Liver (tissue), 9 donors: ENCODE results near the gene MIDN. TPM values are rescaled to one million over a fixed set of nuclear protein-coding genes. Genes with fewer than 3 reads are reported as not detected.
A peak's percentile ranks its signal among the peaks of the same experiment; 100 is the strongest.

ENCODE experiments used
- DNase-seq: peaks from one replicate; pipeline ENCODE4 v3.0.0-alpha.2; 2017; ENCODE audit warnings: low spot score
- H3K27ac ChIP-seq, 2 donors: one replicate each; pipeline ENCODE4 v1.7.0; 2013; ENCODE audit warnings: inconsistent platforms in 2 of 2, low read length in 2 of 2, control low read depth in 1 of 2, low read depth in 1 of 2, mild to moderate bottlenecking in 1 of 2
- H3K27me3 ChIP-seq, 4 donors: one replicate each; pipeline versions ENCODE4 v1.6.1 to v1.7.0; 2013; ENCODE audit warnings: low read length in 3 of 4, inconsistent platforms in 1 of 4, mild to moderate bottlenecking in 1 of 4, moderate library complexity in 1 of 4; ENCODE audit not compliant: control insufficient read depth in 4 of 4, insufficient read depth in 4 of 4
- H3K36me3 ChIP-seq, 4 donors: one replicate each; pipeline versions ENCODE4 v1.6.1 to v1.7.0; 2013; ENCODE audit warnings: low read length in 3 of 4, mild to moderate bottlenecking in 3 of 4, low read depth in 1 of 4, moderate library complexity in 1 of 4; ENCODE audit not compliant: control insufficient read depth in 4 of 4, insufficient read depth in 3 of 4
- H3K4me1 ChIP-seq, 4 donors: one replicate each; pipeline versions ENCODE4 v1.6.1 to v1.7.0; 2013; ENCODE audit warnings: low read length in 3 of 4, mild to moderate bottlenecking in 3 of 4, moderate library complexity in 1 of 4; ENCODE audit not compliant: control insufficient read depth in 4 of 4, insufficient read depth in 4 of 4
- H3K4me3 ChIP-seq, 3 donors: one replicate each; pipeline versions ENCODE4 v1.6.1 to v1.7.0; 2013; ENCODE audit warnings: low read length in 3 of 3, control low read depth in 1 of 3, low read depth in 1 of 3, mild to moderate bottlenecking in 1 of 3
- H3K9ac ChIP-seq, 2 donors: one replicate each; pipeline ENCODE4 v1.7.0; 2013; ENCODE audit warnings: low read length in 2 of 2, mild to moderate bottlenecking in 2 of 2, moderate library complexity in 2 of 2, control low read depth in 1 of 2, low read depth in 1 of 2
- H3K9me3 ChIP-seq, 4 donors: one replicate each; pipeline versions ENCODE4 v1.6.1 to v1.7.0; 2013; ENCODE audit warnings: low read length in 3 of 4; ENCODE audit not compliant: control insufficient read depth in 4 of 4
- ATF3 ChIP-seq: IDR thresholded peaks from 2 replicates; pipeline ENCODE4 v1.6.1; 2016; ENCODE audit warnings: antibody characterized with exemption
- EGR1 ChIP-seq, 2 donors: IDR thresholded peaks; 2 replicates each; pipeline ENCODE4 v1.6.1; 2016 to 2018; ENCODE audit warnings: antibody characterized with exemption in 2 of 2, low read depth in 2 of 2
- FOXA1 ChIP-seq: IDR thresholded peaks from 2 replicates; pipeline ENCODE4 v1.6.1; 2016; ENCODE audit warnings: antibody characterized with exemption
- FOXA2 ChIP-seq: IDR thresholded peaks from 2 replicates; pipeline ENCODE4 v1.6.1; 2016; ENCODE audit warnings: antibody characterized with exemption
- GABPA ChIP-seq, 2 donors: IDR thresholded peaks in 1 of 2; conservative IDR thresholded peaks in 1 of 2; 2 replicates each; pipeline ENCODE4 v1.6.1; 2016; ENCODE audit warnings: antibody characterized with exemption in 2 of 2, mild to moderate bottlenecking in 1 of 2, moderate library complexity in 1 of 2
- HNF4A ChIP-seq, 2 donors: conservative IDR thresholded peaks; 2 replicates each; pipeline ENCODE4 v1.6.1; 2016; ENCODE audit warnings: antibody characterized with exemption in 2 of 2, mild to moderate bottlenecking in 2 of 2
- HNF4G ChIP-seq: IDR thresholded peaks from 2 replicates; pipeline ENCODE4 v1.6.1; 2016; ENCODE audit warnings: antibody characterized with exemption
- JUND ChIP-seq, 2 donors: IDR thresholded peaks; 2 replicates each; pipeline ENCODE4 v1.6.1; 2016; ENCODE audit warnings: antibody characterized with exemption in 2 of 2
- NR2F2 ChIP-seq: IDR thresholded peaks from 2 replicates; pipeline ENCODE4 v1.6.1; 2016; ENCODE audit warnings: antibody characterized with exemption
- RAD21 ChIP-seq, 2 donors: IDR thresholded peaks; 2 replicates each; pipeline ENCODE4 v1.6.1; 2016; ENCODE audit warnings: antibody characterized with exemption in 2 of 2, mild to moderate bottlenecking in 2 of 2
- REST ChIP-seq: IDR thresholded peaks from 2 replicates; pipeline ENCODE4 v1.6.1; 2016; ENCODE audit warnings: antibody characterized with exemption, mild to moderate bottlenecking
- RXRA ChIP-seq, 2 donors: IDR thresholded peaks; 2 replicates each; pipeline ENCODE4 v1.6.1; 2017 to 2018; ENCODE audit warnings: antibody characterized with exemption in 2 of 2, mild to moderate bottlenecking in 1 of 2
- SP1 ChIP-seq: IDR thresholded peaks from 2 replicates; pipeline ENCODE4 v1.6.1; 2018; ENCODE audit warnings: antibody characterized with exemption, mild to moderate bottlenecking
- TAF1 ChIP-seq: conservative IDR thresholded peaks from 2 replicates; pipeline ENCODE4 v1.6.1; 2016; ENCODE audit warnings: antibody characterized with exemption, mild to moderate bottlenecking
- YY1 ChIP-seq: IDR thresholded peaks from 2 replicates; pipeline ENCODE4 v1.6.1; 2016; ENCODE audit warnings: antibody characterized with exemption, mild to moderate bottlenecking
- ZBTB33 ChIP-seq: IDR thresholded peaks from 2 replicates; pipeline ENCODE4 v1.6.1; 2016; ENCODE audit warnings: antibody characterized with exemption
- WGBS: extraction: QIAGEN DNeasy Blood & Tissue Kit; methylation state at CpG from one replicate; pipeline ENCODE4 v1.1.7; 2013; 5-methylcytosine and 5-hydroxymethylcytosine counted together
- polyA plus RNA-seq, 2 donors: library from polyadenylated mRNA; stranded (reverse) in 1 of 2; unstranded in 1 of 2; fragments of 200-250 nt in 1 of 2; fragments of >200 nt in 1 of 2; fragmentation: Nextera tagmentation in 1 of 2; extraction: Ambion mirVana in 1 of 2; gene quantifications; one replicate each; pipeline versions ENCODE4 v1.2.1 to v1.2.3, GENCODE V29; 2013 to 2015
- total RNA-seq, 2 donors: library from RNA; depleted of rRNA; stranded (reverse); fragments of >200 nt; gene quantifications; one replicate each; pipeline ENCODE4 v1.2.3, GENCODE V29; 2014
- TF ChIP-seq, protein P1 (sequence below): fragments of 150-350 bp; IDR thresholded peaks from 2 replicates; pipeline ENCODE4 v1.5.1; 2017; ENCODE audit warnings: improper control_type of control experiment, low read depth, low read length; ENCODE audit not compliant: missing input control
- TF ChIP-seq, protein P2 (sequence below): IDR thresholded peaks from 2 replicates; pipeline ENCODE4 v1.6.1; 2016; ENCODE audit warnings: antibody characterized with exemption
- donor health status: healthy.
- donor health status: healthy.
- donor health status: healthy.
- donor health status: healthy.
- donor health status: healthy.

Gene MIDN
- total and polyA plus RNA-seq, 4 donors = 2.9 to 22.9 (median 11.8) TPM

DNA sequence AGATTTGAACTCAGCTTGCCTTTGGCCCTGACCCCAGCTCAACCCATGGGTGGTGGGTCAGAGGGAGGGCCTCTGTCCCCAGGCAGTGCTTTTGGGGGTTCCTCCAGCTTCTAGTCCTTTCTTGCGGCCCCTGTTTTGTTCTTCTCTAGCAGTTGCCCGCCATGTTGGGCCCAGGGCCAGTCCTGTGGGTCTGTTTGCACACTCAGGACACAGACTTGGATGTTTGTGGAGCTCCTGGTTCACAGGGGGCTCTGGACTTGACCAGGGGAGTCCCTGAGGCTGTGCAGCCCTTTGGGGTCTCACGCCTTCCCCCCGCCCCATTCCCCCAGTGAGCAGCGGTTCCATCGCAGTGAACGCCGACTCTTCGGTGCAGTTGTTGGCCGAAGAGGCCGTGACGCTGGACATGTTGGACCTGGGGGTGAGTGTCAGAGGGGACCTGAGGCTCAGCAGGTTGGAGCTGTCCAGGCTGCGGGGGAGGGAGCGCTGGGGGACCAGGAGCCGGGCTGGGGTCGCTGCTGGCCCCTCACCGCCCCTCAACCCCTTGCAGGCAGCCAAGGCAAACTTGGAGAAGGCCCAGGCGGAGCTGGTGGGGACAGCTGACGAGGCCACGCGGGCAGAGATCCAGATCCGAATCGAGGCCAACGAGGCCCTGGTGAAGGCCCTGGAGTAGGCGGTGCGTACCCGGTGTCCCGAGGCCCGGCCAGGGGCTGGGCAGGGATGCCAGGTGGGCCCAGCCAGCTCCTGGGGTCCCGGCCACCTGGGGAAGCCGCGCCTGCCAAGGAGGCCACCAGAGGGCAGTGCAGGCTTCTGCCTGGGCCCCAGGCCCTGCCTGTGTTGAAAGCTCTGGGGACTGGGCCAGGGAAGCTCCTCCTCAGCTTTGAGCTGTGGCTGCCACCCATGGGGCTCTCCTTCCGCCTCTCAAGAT is 4.4 kb upstream of the MIDN start (continued):
- TF ChIP-seq TAF1 (no peak), YY1 (peak; percentile 5), ATF3 (no peak), RAD21 (IDR thresholded peaks at IDR 0.05) (peak; percentile 89 to 94), RXRA (IDR thresholded peaks at IDR 0.05) (peak; percentile 8 to 42), HNF4A (conservative IDR thresholded peaks at IDR 0.05) (no peak), GABPA (IDR thresholded peaks at IDR 0.05 in 1 of 2, conservative IDR thresholded peaks at IDR 0.05 in 1 of 2) (no peak), NR2F2 (no peak), FOXA1 (no peak), SP1 (no peak)

DNA sequence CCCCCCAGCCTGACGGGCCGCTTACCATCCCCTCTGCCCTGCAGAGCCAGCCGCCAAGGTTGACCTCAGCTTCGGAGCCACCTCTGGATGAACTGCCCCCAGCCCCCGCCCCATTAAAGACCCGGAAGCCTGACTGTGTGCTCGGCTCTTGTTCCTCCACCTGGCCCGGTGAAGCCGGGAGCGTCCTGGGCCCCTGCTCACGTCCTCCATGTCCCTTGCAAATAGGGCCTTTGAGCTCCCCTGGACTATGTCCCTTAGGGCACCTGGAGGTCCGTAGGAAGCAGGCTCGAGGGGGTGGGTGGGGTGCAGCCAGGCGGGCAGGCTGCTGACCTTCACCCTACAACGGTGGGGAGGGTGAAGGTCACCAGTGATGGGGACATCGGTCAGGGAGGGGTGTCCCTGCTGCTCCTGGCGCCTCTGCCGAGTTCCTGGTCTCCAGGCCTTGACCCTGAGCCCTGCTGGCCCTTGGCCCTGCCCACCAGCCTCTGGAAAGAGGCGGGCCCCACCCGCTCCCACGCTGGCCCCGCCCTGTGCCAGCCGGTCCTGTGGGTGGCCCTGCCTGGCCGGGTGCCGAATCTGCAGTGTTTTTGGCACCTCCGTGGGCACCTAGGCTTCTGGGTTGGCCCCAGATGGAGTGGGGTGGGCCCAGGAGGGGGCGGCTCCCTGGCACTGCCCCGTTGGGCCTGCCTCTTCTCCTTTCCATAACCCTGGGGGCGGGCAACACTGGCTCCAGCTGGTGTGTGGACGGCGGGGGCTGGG is 3.5 kb upstream of the MIDN start:
- H3K9me3 ChIP-seq = no peaks in the 10 kb centered on the region
- H3K27me3 ChIP-seq = no peaks in the 10 kb centered on the region
- no peaks in the 10 kb centered on the region for H3K36me3 ChIP-seq
- peak in 1 of 2 donors; percentile 88 for TF ChIP-seq EGR1 (IDR thresholded peaks at IDR 0.05; ENCODE audit: low read depth in 2 of 2)
- TF ChIP-seq HNF4A (conservative IDR thresholded peaks at IDR 0.05) = peak; percentile 94 to 96
- TF ChIP-seq ZBTB33 = peak; percentile 75
- TF ChIP-seq YY1 = peak; percentile 50
- TF ChIP-seq, protein P1, sequence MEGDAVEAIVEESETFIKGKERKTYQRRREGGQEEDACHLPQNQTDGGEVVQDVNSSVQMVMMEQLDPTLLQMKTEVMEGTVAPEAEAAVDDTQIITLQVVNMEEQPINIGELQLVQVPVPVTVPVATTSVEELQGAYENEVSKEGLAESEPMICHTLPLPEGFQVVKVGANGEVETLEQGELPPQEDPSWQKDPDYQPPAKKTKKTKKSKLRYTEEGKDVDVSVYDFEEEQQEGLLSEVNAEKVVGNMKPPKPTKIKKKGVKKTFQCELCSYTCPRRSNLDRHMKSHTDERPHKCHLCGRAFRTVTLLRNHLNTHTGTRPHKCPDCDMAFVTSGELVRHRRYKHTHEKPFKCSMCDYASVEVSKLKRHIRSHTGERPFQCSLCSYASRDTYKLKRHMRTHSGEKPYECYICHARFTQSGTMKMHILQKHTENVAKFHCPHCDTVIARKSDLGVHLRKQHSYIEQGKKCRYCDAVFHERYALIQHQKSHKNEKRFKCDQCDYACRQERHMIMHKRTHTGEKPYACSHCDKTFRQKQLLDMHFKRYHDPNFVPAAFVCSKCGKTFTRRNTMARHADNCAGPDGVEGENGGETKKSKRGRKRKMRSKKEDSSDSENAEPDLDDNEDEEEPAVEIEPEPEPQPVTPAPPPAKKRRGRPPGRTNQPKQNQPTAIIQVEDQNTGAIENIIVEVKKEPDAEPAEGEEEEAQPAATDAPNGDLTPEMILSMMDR = no peak
- TF ChIP-seq, protein P2, sequence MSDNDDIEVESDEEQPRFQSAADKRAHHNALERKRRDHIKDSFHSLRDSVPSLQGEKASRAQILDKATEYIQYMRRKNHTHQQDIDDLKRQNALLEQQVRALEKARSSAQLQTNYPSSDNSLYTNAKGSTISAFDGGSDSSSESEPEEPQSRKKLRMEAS = peak; percentile 71
- TF ChIP-seq FOXA1 = peak; percentile 62
- peak; percentile 45 for TF ChIP-seq FOXA2
- TF ChIP-seq ATF3 = no peak
- TF ChIP-seq RXRA (IDR thresholded peaks at IDR 0.05) = peak; percentile 96 to 97
- TF ChIP-seq TAF1 = no peak
- TF ChIP-seq REST = no peak
- TF ChIP-seq NR2F2 = peak; percentile 95
- TF ChIP-seq SP1 = peak; percentile 95
- TF ChIP-seq JUND (IDR thresholded peaks at IDR 0.05) = peak; percentile 39 to 63
- peak in 1 of 2 donors; percentile 50 for TF ChIP-seq GABPA (IDR thresholded peaks at IDR 0.05 in 1 of 2, conservative IDR thresholded peaks at IDR 0.05 in 1 of 2)
- peak; percentile 87 for TF ChIP-seq HNF4G
- TF ChIP-seq RAD21 (IDR thresholded peaks at IDR 0.05) = peak in 1 of 2 donors; percentile 17
- WGBS = 8% methylated on average over 31 of the region's 31 CpGs
- peak overlapping the region in 1 of 3 donors; percentile 38 for H3K4me3 ChIP-seq
- H3K27ac ChIP-seq = peak overlapping the region; percentile 86 to 92
- peaks cover 34 to 73% (median 57%) of the 10 kb centered on the region in 4 donors for H3K4me1 ChIP-seq
- no peak for DNase-seq
- peak overlapping the region in 1 of 2 donors; percentile 25 for H3K9ac ChIP-seq
